Adrenal gland (tissue), 5 donors: ENCODE data around the gene SPEM1.

ENCODE experiments used
- CTCF ChIP-seq, 6 experiments: fragments of 450-650 bp in 4 of 6; fragments of 200-600 bp in 2 of 6; sonication (generic) in 1 of 6; IDR thresholded peaks; 1 replicate in 5 of 6; 2 replicates in 1 of 6; pipeline versions ENCODE4 v1.5.1 to v1.8.0; 2016 to 2021; ENCODE audit warnings: antibody characterized with exemption in 6 of 6, mild to moderate bottlenecking in 2 of 6, moderate library complexity in 1 of 6
- POLR2A ChIP-seq, 2 donors: fragments of 450-650 bp; IDR thresholded peaks; one replicate each; pipeline ENCODE4 v1.6.1; 2017; ENCODE audit warnings: antibody characterized with exemption in 2 of 2, mild to moderate bottlenecking in 2 of 2, moderate library complexity in 1 of 2
- donor health status: DM: no; HTN: no; CAD: no.

DNA sequence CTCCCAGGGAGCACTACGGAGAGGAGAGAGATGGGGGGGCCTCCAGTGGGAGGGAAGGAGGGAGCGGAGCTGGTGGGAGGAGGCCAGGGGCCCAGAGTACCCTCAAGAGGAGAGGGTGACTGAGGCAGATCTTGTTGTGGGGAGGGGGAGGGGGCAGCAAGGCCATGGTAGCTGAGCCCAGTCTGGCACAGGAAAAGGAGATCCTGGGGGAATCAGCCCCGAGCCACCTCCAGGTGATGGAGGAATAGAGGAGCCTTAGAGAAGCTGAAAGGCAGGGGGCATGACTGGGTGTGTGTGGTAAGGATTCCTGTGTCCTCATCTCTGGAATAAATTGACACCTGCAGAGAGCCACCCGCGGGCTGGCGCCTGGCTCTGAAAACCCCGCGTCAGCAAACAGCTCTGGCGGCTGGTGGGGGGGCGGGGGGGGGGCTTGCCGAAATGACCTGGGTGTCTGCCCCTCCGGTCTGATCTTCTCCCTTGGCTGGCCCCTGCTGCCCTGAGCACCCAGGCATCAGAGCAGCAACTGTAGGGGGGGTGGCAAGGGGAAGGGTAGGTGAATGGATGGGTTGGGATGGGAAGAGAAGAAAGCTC, 13.8 kb upstream of the SPEM1 start:
- TF ChIP-seq POLR2A (IDR thresholded peaks at IDR 0.05), result no peak
- no peak for TF ChIP-seq CTCF (IDR thresholded peaks at IDR 0.05)
